Activated CD8-positive, alpha-beta memory T cell treated with anti-CD3 and anti-CD28 coated beads, Interleukin-2, amount 50 U/mL, for 48 hours (primary cell): ENCODE data around the gene TFF2.

Source experiments
- DNase-seq: peaks from one replicate; pipeline ENCODE4 v3.0.0-alpha.2; 2020

TFF2 gene

GRCh38 chr21:42317826-42318746 is 32.7 kb downstream of the TFF2 start:
- peak; percentile 36 for DNase-seq

GRCh38 chr21:42317341-42317741 is 33.5 kb downstream of the TFF2 start:
- DNase-seq: peak; percentile 36

- DNase-seq: peak; percentile 41
Measured at GRCh38 chr21:42316891-42317290, 33.9 kb downstream of the TFF2 start.

GRCh38 chr21:42315296-42315891 is 35.4 kb downstream of the TFF2 start, which contains the start of gene TFF3:
Gene TFF3, minus strand, starts transcription at chr21:42315409. Its CDS starts 35 bp downstream, at chr21:42315374.
- DNase-seq: peak; percentile 38

GRCh38 chr21:42314616-42315295 is 36.0 kb downstream of the TFF2 start:
- DNase-seq: peak; percentile 33

- DNase-seq: peak; percentile 45
Measured at GRCh38 chr21:42313501-42313969, 37.3 kb downstream of the TFF2 start.

GRCh38 chr21:42312626-42313104 is 38.1 kb downstream of the TFF2 start:
- DNase-seq: peak; percentile 37

- DNase-seq: peak; percentile 46
Measured at GRCh38 chr21:42311816-42312625, 38.8 kb downstream of the TFF2 start.

- DNase-seq: no peak
Measured at GRCh38 chr21:42311160-42311559, 39.6 kb downstream of the TFF2 start.

- no peak for DNase-seq
Measured at GRCh38 chr21:42310411-42311001, 40.3 kb downstream of the TFF2 start.

GRCh38 chr21:42309753-42310213 is 41.0 kb downstream of the TFF2 start:
- DNase-seq: peak; percentile 92

- no peak for DNase-seq
Measured at GRCh38 chr21:42308914-42309752, 41.7 kb downstream of the TFF2 start.

GRCh38 chr21:42308161-42308913 is 42.5 kb downstream of the TFF2 start:
- no peak for DNase-seq

- no peak for DNase-seq
Measured at GRCh38 chr21:42307106-42307505, 43.7 kb downstream of the TFF2 start.

GRCh38 chr21:42306366-42307035 is 44.3 kb downstream of the TFF2 start:
- DNase-seq: no peak

GRCh38 chr21:42305707-42306147 is 45.1 kb downstream of the TFF2 start:
- no peak for DNase-seq

GRCh38 chr21:42304556-42305454 is 46.0 kb downstream of the TFF2 start:
- no peak for DNase-seq

- no peak for DNase-seq
Measured at GRCh38 chr21:42303443-42303842, 47.4 kb downstream of the TFF2 start.
